SH-SY5Y (cell line): Measurements from ENCODE around the gene UBR2.

Source experiments
- GATA2 ChIP-seq: IDR thresholded peaks from 2 replicates; pipeline ENCODE4 v1.6.1; 2011; ENCODE audit warnings: mild to moderate bottlenecking, low read depth, low read length
- GATA3 ChIP-seq: IDR thresholded peaks from 2 replicates; pipeline ENCODE4 v1.6.1; 2011; ENCODE audit warnings: low read depth, mild to moderate bottlenecking, low read length, moderate library complexity

DNA sequence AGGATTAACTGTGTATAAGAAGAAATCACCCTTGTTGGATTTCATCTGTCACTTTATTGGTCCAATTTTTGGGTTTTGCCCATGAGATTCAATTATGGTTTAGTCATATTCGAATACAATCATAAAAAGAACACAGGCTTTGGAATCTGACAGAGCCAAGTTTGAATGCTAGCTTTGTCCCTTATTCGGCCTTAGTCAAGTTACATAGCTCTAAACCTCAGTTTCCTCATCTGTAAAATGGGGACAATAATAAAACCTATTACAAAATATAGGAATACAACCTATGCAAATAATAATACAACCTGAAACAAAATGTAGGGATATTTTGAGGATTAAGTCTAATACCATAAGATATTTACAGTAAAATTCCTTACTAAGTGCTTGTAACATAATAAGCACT lies 100.9 kb downstream of the UBR2 start:
- TF ChIP-seq GATA2 (no peak), GATA3 (no peak)
